Neuron (in vitro differentiated cells): ENCODE results near the gene CCDC146.
"Not testable (repeated sequence)": the region's sequence is repeated elsewhere in the genome, so short reads cannot be mapped to it uniquely, and the experiment has no call there.

Source experiments
- H2AFZ ChIP-seq: one replicate; pipeline ENCODE4 v1.6.1; 2013; ENCODE audit warnings: low read depth, mild to moderate bottlenecking, inconsistent platforms, low read length, moderate library complexity
- H3K27me3 ChIP-seq: one replicate; pipeline ENCODE4 v1.6.1; 2013; ENCODE audit warnings: low read length; ENCODE audit not compliant: insufficient read depth
- H3K36me3 ChIP-seq: one replicate; pipeline ENCODE4 v1.6.1; 2013; ENCODE audit warnings: low read length; ENCODE audit not compliant: insufficient read depth
- H3K4me1 ChIP-seq: one replicate; pipeline ENCODE4 v1.6.1; 2013; ENCODE audit warnings: low read length; ENCODE audit not compliant: insufficient read depth
- H3K4me3 ChIP-seq: 2 replicates; pipeline ENCODE4 v1.5.1; 2013; ENCODE audit warnings: mild to moderate bottlenecking, low read length, moderate library complexity
- H3K9me3 ChIP-seq: one replicate; pipeline ENCODE4 v1.6.1; 2013; ENCODE audit warnings: low read length

The CCDC146 gene

GRCh38 chr7:77223261-77223660, 100.8 kb downstream of the CCDC146 start:
- H3K27me3 ChIP-seq = no peaks in the 10 kb centered on the region
- H3K9me3 ChIP-seq = peaks cover 1% of the 10 kb centered on the region
- no peaks in the 10 kb centered on the region for H3K4me1 ChIP-seq
- H3K4me3 ChIP-seq = no peak overlapping the region
- H2AFZ ChIP-seq = no peak overlapping the region
- H3K36me3 ChIP-seq = no peaks in the 10 kb centered on the region

GRCh38 chr7:77226357-77226839, 104.0 kb downstream of the CCDC146 start:
- Histone ChIP-seq H2AFZ (no peak overlapping the region), H3K4me3 (no peak overlapping the region)

DNA sequence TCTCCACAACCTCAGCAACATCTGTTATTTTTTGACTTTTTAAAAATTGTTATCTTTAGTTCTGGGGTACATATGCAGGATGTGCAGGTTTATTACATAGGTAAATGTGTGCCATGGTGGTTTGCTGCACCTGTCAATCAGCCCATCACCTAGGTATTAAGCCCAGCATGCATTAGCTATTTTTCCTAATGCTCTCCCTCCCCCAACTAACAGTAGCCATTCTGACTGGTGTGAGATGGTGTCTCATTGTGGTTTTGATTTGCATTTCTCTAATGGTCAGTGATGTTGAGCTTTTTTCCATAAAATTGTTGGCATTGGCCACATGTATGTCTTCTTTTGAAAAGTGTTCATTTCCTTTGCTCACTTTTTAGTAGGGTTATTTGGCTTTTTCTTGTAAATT, 106.4 kb downstream of the CCDC146 start:
- not testable (repeated sequence) for H2AFZ ChIP-seq, H3K36me3 ChIP-seq, H3K4me1 ChIP-seq, H3K27me3 ChIP-seq, H3K9me3 ChIP-seq, H3K4me3 ChIP-seq

More at GRCh38 chr7:77226357-77226839, 104.0 kb downstream of the CCDC146 start:
- no peaks in the 10 kb centered on the region for H3K4me1 ChIP-seq
- H3K36me3 ChIP-seq = no peaks in the 10 kb centered on the region
- no peaks in the 10 kb centered on the region for H3K27me3 ChIP-seq
- peaks cover under 1% of the 10 kb centered on the region for H3K9me3 ChIP-seq

- Histone ChIP-seq H3K27me3 (no peaks in the 10 kb centered on the region), H3K36me3 (no peaks in the 10 kb centered on the region), H3K9me3 (no peaks in the 10 kb centered on the region), H3K4me1 (no peaks in the 10 kb centered on the region), H3K4me3 (no peak overlapping the region), H2AFZ (no peak overlapping the region)
Measured at GRCh38 chr7:77232467-77232866, 110.1 kb downstream of the CCDC146 start.

DNA sequence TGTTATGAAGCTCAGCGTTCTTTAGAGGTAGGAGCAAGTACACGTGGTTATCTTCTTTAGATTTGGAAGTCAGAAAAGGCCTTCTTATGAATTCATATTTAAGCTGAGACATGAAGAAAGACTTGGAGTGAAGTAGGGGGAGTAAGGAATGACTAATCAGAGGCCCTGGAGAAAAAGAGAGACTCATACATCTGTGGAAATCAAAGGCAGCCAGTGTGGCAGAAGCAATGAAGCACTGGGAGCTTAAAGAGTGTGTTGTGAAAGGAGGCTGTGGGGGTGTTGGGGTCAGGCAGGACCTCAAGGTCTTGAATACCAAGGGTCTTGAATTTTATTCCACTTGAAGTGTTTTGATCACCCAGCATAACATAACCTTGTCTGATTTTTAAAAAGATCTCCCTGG, 112.9 kb downstream of the CCDC146 start:
- no peaks in the 10 kb centered on the region for H3K9me3 ChIP-seq
- H2AFZ ChIP-seq = no peak overlapping the region
- no peaks in the 10 kb centered on the region for H3K4me1 ChIP-seq
- no peaks in the 10 kb centered on the region for H3K27me3 ChIP-seq
- H3K36me3 ChIP-seq = no peaks in the 10 kb centered on the region
- H3K4me3 ChIP-seq = no peak overlapping the region

DNA sequence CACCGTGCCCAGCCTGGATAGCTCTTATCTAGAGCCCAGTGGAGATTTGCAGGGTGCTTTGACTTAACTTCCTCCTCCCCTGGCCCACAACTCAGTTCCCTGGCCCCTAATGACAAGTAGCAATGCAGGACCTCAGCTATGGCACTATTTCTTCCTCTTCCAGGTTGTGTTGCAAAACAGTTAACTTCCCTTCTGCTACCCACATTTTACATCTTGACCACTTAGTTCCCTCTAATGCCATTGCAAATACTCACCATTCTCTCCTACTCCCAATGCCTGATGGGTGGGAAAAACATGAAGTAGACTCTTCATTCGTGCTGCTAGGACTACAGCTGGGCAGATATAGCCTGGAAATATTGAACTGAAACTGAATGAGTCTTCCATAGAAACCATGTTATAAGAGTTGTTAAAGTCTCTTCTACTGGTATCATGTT, 116.3 kb downstream of the CCDC146 start:
- H2AFZ ChIP-seq = no peak overlapping the region
- H3K9me3 ChIP-seq = no peaks in the 10 kb centered on the region
- H3K27me3 ChIP-seq = no peaks in the 10 kb centered on the region
- peaks cover 7% of the 10 kb centered on the region for H3K4me1 ChIP-seq
- no peaks in the 10 kb centered on the region for H3K36me3 ChIP-seq
- no peak overlapping the region for H3K4me3 ChIP-seq

- no peaks in the 10 kb centered on the region for H3K9me3 ChIP-seq
- H3K36me3 ChIP-seq = no peaks in the 10 kb centered on the region
- H3K4me3 ChIP-seq = no peak overlapping the region
- H2AFZ ChIP-seq = no peak overlapping the region
- no peaks in the 10 kb centered on the region for H3K27me3 ChIP-seq
- peaks cover 7% of the 10 kb centered on the region for H3K4me1 ChIP-seq
Measured at GRCh38 chr7:77239471-77239870, 117.1 kb downstream of the CCDC146 start.

DNA sequence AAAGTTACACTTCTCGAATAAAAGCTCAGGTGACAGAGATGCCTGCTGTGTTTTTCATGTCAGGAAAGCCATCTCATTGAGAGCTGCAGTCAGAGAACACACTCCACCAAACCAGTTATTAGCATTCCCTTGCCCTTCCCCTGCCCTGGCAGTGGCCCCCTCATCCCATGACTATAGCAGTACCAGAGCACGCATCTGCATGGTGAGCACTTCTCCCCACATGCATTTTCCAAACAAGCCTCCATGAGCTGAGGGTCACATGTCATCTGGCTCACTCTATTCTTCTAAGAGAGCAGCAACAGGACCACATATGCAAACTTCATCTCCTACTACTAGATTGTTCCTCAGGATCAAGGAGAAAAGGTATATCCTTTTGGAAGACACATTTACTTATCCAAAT, 119.7 kb downstream of the CCDC146 start:
- Histone ChIP-seq H3K9me3 (no peaks in the 10 kb centered on the region), H3K36me3 (no peaks in the 10 kb centered on the region), H2AFZ (no peak overlapping the region), H3K4me1 (peaks cover 7% of the 10 kb centered on the region), H3K27me3 (no peaks in the 10 kb centered on the region), H3K4me3 (no peak overlapping the region)

GRCh38 chr7:77242554-77242953, 120.1 kb downstream of the CCDC146 start:
- H3K4me1 ChIP-seq = peaks cover 7% of the 10 kb centered on the region
- H3K4me3 ChIP-seq = no peak overlapping the region
- H3K36me3 ChIP-seq = no peaks in the 10 kb centered on the region
- no peaks in the 10 kb centered on the region for H3K9me3 ChIP-seq
- H2AFZ ChIP-seq = no peak overlapping the region
- no peaks in the 10 kb centered on the region for H3K27me3 ChIP-seq

DNA sequence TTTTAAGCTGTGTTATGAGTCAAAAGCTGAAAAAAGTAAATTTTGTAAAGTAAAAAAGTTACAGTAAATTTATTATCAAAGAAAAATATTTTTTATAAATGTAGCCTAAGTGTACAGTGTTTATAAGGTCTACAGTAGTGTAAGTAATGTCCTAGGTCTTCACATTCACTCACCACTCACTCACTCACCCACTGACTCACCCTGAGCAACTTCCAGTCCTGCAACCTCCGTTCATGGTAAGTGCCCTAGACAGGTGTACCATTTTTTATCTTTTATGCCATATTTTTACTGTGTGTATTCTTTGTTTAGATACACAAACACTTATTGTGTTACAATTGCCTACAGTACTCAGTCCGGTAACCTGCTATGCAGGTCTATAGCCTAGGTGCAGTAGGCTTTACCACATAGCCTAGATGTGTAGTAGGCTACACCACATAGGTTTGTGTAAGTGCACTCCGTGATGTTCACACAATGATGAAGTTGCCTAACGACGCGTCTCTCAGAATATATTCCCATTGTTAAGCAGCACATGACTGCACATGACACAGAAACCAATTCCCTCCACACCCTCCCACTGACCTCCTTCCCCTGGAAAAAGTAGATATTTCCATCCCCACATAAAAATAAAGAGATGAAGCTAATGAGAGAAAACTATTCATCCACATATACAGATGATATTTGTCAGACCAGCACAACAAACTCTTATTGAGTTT, 122.0 kb downstream of the CCDC146 start:
- Histone ChIP-seq H3K4me1 (peaks cover 7% of the 10 kb centered on the region), H3K4me3 (no peak overlapping the region), H3K36me3 (no peaks in the 10 kb centered on the region), H3K9me3 (no peaks in the 10 kb centered on the region), H3K27me3 (no peaks in the 10 kb centered on the region), H2AFZ (no peak overlapping the region)

GRCh38 chr7:77245015-77245755, 122.8 kb downstream of the CCDC146 start:
- H3K9me3 ChIP-seq = no peaks in the 10 kb centered on the region
- no peaks in the 10 kb centered on the region for H3K36me3 ChIP-seq
- H3K27me3 ChIP-seq = no peaks in the 10 kb centered on the region
- H3K4me1 ChIP-seq = peaks cover 7% of the 10 kb centered on the region
- H2AFZ ChIP-seq = no peak overlapping the region
- no peak overlapping the region for H3K4me3 ChIP-seq

- peaks cover 7% of the 10 kb centered on the region for H3K4me1 ChIP-seq
Measured at GRCh38 chr7:77246026-77246640, 123.7 kb downstream of the CCDC146 start.

GRCh38 chr7:77247206-77247850, 124.9 kb downstream of the CCDC146 start:
- no peaks in the 10 kb centered on the region for H3K27me3 ChIP-seq
- no peak overlapping the region for H2AFZ ChIP-seq
- H3K36me3 ChIP-seq = no peaks in the 10 kb centered on the region
- no peak overlapping the region for H3K4me3 ChIP-seq
- H3K4me1 ChIP-seq = peaks cover 7% of the 10 kb centered on the region
- H3K9me3 ChIP-seq = no peaks in the 10 kb centered on the region

More at GRCh38 chr7:77246026-77246640, 123.7 kb downstream of the CCDC146 start:
- Histone ChIP-seq H3K4me3 (no peak overlapping the region), H3K36me3 (no peaks in the 10 kb centered on the region), H3K9me3 (no peaks in the 10 kb centered on the region), H3K27me3 (no peaks in the 10 kb centered on the region), H2AFZ (no peak overlapping the region)
